GM18858 (cell line): ENCODE results near the gene NFE2.
"Not testable (repeated sequence)": the region's sequence is repeated elsewhere in the genome, so short reads cannot be mapped to it uniquely, and the experiment has no call there.

Experiments used
- ATAC-seq: cut with Tn5 transposase; IDR thresholded peaks from one replicate; pipeline ENCODE4 v1.9.1; 2021; ENCODE audit not compliant: unreplicated experiment

The NFE2 gene

GRCh38 chr12:54284070-54284780 lies 16.6 kb downstream of the NFE2 start:
- not testable (repeated sequence) for ATAC-seq

DNA sequence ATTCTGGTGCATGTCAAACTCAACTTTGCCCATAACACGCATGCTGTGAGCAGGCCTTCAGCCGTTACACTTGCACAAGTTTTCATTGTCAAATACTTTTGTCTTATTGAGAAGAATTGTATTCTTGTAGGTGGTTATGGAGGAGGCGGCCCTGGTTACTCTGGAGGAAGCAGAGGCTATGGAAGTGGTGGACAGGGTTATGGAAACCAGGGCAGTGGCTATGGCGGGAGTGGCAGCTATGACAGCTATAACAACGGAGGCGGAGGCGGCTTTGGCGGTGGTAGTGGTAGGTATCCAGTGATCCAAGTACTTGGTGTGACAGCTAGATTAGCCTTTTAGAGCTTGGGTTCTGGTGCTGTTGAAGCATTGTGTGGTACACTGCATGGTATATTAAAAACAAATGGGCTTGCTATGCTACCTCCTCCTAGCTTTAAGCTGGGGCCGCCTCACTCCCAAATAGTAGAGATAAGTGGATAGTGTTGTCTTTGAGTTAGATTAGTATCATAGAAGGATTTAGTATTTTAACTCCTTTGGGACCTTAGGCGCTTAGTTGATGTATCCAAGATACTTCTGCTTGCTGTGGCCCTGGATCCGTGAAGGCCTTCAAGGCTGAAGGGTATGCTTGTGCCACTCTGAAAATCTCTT lies 17.7 kb downstream of the NFE2 start:
- no peak for ATAC-seq

GRCh38 chr12:54281694-54282093 lies 19.1 kb downstream of the NFE2 start:
- not testable (repeated sequence) for ATAC-seq

DNA sequence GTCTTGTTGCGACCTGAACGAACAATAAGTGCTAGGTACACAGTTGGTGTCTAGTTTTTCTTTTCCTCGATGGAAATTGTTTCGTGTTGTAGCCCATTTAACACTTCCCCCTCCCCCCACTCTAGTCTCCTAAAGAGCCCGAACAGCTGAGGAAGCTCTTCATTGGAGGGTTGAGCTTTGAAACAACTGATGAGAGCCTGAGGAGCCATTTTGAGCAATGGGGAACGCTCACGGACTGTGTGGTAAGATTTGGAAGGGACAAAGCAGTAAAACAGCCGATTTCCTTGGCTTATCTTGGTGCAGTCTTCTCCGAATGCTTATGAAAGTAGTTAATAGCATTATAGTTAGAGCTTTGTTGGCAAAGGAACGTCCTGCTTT lies 19.6 kb downstream of the NFE2 start:
- not testable (repeated sequence) for ATAC-seq

GRCh38 chr12:54280468-54281260 lies 20.2 kb downstream of the NFE2 start, which contains the start of gene HNRNPA1:
Gene HNRNPA1 (plus strand): TSS chr12:54280726. CDS start chr12:54280808, 82 bp downstream.
- peak; percentile 83 for ATAC-seq

GRCh38 chr12:54279632-54280467 lies 21.0 kb downstream of the NFE2 start, which contains the start of gene CBX5:
Gene CBX5 (minus strand): TSS chr12:54280122. CDS start chr12:54257650, 22,472 bp downstream.
- ATAC-seq: peak; percentile 66

- ATAC-seq: no peak
Measured at GRCh38 chr12:54279227-54279631, 21.6 kb downstream of the NFE2 start.

GRCh38 chr12:54277823-54278276 lies 23.0 kb downstream of the NFE2 start:
- no peak for ATAC-seq

- ATAC-seq: no peak
Measured at GRCh38 chr12:54276368-54276767, 24.4 kb downstream of the NFE2 start.

DNA sequence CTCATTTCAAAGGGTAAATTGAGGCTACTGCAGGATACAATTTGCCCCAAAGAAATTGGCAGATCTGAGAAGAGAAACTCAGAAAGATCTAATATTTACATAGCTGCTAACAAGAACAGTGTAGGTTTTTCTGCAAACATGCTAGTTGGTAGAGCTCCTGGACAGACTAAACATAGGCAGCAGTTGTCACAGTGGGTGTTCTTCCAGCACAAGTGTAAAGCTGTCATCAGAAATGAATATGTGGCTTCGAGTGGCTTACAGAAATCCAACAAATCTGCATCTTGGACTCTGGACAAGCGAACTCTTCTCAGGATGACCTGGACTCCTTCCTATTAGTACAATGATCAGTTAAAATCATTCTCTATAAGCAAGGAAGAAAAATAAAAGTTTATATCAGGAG lies 26.8 kb downstream of the NFE2 start:
- ATAC-seq: no peak

DNA sequence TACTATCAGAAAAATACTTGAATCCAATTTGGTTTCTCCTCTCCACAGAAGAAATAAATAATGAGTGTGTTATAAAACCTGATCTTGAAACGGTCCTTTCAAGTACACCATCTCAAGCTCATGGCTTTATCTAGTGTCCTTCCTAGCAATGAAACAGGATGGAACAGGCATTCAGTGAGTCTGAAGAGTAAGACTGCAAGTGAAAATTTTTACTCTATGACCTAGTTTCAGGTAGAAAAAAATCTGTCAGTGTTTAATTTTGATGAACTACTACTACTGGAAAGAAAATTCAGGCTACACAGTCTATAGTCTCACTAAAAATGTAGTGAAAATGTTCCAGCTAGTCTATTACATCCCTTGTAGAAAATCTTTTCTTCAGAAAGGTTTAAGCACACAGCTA lies 28.6 kb downstream of the NFE2 start:
- no peak for ATAC-seq

GRCh38 chr12:54270345-54270744 lies 30.5 kb downstream of the NFE2 start:
- no peak for ATAC-seq

- no peak for ATAC-seq
Measured at GRCh38 chr12:54266852-54267251, 34.0 kb downstream of the NFE2 start.

GRCh38 chr12:54265364-54265812 lies 35.4 kb downstream of the NFE2 start:
- no peak for ATAC-seq

- ATAC-seq: no peak
Measured at GRCh38 chr12:54262403-54262925, 38.4 kb downstream of the NFE2 start.

- no peak for ATAC-seq
Measured at GRCh38 chr12:54261815-54262402, 38.9 kb downstream of the NFE2 start.

DNA sequence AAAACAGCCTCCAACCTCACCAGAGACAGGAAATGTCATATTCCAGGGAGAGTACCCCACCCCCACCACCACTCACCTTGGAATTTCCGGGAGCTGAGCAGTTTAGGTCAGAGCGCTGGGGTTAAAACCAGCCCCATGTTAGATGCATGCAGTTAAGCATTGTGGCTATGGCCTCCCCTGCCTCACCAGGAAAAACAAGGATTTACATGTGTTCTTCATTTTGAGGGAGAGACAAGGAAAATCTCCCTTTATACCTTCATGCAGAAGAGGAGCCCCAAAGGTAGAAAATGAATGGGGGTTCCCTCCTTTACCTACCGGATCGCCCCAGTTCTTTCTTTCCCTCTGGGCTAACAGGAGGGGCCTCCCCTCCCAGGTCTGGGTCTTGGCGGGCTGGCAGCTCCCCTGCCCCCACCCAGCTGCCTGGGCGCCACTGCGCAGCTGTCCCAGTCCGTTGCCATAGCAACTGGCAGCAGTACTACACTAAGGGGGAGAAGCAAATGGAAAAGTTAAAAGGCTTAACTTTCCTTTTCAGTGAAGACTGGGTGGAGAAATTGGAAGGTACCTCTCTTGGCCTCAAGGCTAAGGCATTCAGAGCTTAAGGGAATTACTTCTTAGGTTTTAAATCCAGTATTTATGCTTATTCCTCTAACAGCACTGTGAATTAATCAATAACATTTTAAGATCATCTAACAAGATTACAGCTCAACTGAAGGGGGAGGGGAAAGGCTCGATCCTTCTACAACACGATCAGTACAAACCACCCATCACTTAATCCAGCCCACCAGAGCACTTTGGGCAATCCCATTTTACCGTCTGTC lies 41.4 kb downstream of the NFE2 start:
- no peak for ATAC-seq

DNA sequence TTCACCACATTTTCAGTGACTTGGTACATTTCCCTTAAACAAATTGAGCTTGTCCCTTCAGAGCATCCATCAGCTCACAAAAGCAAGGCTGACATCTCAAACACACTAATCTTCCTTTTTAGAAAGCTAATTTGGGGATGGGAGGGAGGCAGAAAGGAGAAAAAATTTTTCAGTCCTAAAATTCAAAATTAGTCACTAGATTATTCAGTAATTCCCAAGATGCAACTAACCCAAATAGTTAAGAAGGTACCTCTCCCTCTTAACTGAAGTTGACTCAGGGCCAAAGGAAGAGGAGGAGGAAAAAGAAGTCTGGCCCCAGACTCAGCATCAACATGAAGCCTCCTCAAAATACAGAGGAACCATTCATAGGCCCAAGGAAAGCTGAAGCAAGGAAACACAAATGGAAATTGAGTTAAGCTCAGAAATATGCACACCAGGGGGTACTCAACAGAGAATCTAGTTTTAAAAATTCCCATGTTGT lies 42.6 kb downstream of the NFE2 start:
- no peak for ATAC-seq

DNA sequence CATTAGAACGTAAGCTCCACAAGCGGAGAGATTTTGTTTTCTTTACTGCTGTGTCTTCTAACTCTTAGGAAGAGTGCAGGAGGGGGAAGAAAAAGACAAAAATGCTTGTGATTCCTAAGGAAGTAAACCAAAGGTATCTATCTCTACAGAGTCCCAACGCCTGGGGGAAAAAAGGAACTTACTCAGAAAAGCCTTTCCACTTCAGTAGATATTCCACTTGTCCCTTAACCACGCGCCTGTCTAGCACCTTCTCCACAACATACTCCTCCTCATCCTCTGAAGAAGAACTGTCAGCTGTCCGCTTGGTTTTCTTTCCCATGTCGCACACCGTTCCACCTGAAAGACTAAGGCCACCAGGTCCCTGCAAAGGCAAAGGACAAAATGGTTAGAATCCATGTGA lies 43.5 kb downstream of the NFE2 start:
- no peak for ATAC-seq
